Measurements from ENCODE around the gene PTPN21.

DNA sequence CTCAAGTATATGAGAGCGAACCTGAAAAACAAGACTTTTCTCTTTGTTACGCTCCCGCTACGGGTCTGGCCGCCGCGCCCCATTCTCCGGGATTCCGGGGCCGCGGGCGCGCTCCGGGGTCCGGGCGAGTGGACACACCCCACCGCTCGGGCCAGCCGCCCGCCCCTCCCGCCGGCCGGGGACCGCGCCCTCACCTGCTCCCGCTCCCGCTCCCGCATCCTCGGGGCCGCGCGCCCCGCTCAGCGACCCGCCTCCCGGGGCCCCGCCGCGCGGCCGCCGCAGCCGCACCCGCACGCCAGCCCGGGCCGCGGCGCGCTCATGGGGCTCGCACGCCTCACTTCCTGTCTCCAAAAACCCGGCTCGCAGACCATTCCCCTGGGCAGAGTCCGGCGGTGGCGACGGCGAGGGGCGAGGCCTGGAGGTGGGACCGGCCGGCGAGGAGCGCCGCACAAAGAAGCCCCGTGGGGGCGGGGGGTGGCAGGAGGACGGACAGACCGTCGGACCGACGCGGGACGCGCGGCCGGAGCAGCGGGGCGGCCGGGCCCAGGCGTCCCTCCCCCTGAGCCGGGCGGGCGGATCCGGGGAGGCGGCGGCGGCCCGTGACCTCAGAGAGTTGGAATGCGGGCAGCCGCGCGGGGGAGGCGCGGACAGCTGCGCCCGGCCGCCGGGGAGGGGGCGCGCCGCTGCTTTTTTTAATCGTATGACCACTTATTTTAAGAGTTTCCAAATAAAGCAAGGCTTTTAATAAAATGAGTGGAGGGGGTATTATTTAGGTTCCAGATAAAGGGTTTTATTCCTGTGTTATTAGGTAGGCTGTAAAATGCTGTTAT is at the start of gene PTPN21:
- TF ChIP-seq ZNF274 (IDR thresholded peaks at IDR 0.05; ENCODE audit: low read depth, low read length): no peak
- no peak for TF ChIP-seq YY1 (IDR thresholded peaks at IDR 0.05; ENCODE audit: insufficient read depth, insufficient read length)
